HG03064 (cell line): ENCODE results near the gene NUDT22.

ENCODE experiments used
- ATAC-seq: cut with Tn5 transposase; IDR thresholded peaks from one replicate; pipeline ENCODE4 v1.9.1; 2021; ENCODE audit warnings: low read depth; ENCODE audit not compliant: unreplicated experiment

Gene NUDT22, protein sequence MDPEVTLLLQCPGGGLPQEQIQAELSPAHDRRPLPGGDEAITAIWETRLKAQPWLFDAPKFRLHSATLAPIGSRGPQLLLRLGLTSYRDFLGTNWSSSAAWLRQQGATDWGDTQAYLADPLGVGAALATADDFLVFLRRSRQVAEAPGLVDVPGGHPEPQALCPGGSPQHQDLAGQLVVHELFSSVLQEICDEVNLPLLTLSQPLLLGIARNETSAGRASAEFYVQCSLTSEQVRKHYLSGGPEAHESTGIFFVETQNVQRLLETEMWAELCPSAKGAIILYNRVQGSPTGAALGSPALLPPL

GRCh38 chr11:64225608-64226506, at the start of gene NUDT22, which contains the start of gene TRPT1:
NUDT22 (plus strand) TSS chr11:64226274; CDS start chr11:64226653, 379 bp downstream.
TRPT1 (minus strand) TSS chr11:64226186; CDS start chr11:64225860, 326 bp downstream.
- no peak for ATAC-seq

- no peak for ATAC-seq
These were observed 49.3 kb upstream of the NUDT22 start for GRCh38 chr11:64176751-64177150.

- no peak for ATAC-seq
These were observed 47.9 kb upstream of the NUDT22 start for GRCh38 chr11:64178203-64178602.

DNA sequence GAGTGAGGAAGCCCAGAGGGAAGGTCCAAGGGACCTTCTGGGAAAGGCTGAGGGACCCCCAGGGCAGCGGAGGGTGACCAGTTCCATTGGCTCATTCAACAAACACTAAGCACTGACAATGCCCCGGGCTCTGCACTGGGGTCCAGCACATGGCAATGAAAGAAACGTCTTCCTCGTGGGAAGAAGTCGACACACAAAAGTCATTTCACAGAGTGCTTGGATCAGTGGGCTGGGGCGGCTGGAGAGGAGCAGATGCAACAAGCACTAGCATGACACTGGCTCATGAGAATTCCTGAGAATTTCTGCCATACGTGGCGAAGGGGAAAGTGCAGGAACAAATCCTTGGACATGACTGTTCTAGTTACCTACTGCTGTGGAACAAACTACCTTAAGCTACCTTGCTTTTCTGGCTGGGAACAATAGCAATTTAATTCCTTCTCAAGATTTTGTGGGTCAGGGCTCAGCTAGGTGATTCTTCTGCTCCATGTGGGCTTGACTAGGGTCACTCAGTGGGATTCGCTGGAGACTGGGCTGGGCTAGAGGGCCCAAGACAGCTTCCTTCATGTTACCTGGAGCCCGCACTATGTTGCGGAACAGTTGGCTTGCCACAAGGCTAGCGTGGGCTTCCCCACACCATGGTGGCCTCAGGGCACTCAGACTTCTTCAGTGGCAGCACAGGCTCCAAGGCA, 47.0 kb upstream of the NUDT22 start:
- no peak for ATAC-seq

DNA sequence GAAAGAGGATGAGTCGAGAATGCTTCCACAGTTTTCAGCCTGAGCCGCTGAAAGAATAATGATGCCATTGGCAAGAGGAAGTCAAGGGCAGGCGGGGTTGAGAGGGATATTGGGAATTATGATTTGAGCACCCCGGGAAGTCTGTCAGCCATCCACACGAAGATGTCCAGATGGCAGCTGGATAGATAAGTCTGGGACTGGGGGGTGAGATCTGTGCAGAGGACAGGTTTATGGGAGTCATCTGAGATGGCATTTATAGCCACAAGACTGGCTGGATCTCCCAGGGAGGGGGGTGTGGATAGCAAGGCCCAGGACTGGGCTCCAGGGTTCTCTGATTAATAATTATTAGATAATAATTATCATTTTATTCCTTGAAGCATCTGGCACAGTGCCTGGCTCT, 45.2 kb upstream of the NUDT22 start:
- ATAC-seq, result no peak

DNA sequence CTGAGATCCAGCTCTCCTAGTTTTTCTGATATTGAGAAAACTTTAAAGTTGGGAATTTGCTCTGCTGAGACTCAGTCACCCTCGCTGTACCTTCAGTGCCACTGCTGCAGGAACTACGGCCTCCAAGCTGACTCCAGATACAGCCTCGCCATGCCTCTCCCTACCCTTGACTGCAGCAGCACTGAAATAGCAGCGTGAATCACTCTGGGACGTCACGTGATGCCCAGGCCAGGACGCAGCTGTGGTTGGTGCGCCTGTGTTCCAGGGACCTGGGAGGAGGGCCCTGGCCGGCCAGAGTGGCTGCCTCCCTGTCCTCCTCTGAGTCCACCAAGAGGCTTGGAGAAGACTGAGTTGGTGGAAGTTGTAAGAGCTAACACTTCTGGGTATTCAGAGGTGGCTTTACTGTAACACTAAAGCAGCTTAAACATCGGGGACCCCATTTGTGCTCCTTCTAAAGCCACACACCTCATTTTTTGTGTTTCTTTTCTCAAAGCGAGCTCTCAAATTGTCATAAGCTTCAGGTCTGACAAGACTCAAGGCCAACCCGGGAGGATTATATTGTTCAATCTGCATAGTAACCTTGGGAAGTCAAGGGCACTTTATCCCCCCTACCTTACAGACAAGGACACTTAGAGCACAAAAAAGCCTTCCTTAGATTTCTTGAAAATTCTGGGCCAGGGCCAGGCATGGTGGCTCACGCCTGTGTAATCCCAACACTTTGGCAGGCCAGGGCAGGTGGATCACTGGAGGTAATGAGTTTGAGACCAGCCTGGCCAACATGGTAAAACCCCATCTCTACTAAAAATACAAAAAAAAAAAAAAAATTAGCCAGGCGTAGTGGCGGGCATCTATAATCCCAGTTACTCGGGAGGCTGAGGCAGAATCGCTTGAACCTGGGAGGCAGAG, 44.3 kb upstream of the NUDT22 start:
- ATAC-seq, result no peak

DNA sequence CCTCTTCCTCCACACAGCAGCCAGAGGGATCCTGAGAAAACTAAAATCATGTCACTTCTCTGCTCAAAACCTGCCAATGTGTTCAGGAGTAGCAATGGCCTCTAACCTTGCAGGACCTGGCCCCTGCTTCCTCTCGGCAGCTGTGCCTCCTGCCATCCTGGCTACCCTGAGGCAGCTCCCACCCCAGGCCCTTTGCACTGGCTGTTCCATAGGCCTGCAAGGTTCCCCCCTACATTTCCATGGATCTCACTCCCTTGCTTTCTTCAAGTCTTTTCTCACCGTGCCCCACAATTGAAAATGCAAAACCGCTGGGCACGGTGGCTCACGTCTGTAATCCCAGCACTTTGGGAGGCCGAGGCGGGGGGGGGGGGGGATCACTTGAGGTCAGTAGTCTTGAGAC, 42.2 kb upstream of the NUDT22 start:
- no peak for ATAC-seq

- ATAC-seq, result peak; percentile 16
These were observed 40.8 kb upstream of the NUDT22 start for GRCh38 chr11:64185175-64185692.

DNA sequence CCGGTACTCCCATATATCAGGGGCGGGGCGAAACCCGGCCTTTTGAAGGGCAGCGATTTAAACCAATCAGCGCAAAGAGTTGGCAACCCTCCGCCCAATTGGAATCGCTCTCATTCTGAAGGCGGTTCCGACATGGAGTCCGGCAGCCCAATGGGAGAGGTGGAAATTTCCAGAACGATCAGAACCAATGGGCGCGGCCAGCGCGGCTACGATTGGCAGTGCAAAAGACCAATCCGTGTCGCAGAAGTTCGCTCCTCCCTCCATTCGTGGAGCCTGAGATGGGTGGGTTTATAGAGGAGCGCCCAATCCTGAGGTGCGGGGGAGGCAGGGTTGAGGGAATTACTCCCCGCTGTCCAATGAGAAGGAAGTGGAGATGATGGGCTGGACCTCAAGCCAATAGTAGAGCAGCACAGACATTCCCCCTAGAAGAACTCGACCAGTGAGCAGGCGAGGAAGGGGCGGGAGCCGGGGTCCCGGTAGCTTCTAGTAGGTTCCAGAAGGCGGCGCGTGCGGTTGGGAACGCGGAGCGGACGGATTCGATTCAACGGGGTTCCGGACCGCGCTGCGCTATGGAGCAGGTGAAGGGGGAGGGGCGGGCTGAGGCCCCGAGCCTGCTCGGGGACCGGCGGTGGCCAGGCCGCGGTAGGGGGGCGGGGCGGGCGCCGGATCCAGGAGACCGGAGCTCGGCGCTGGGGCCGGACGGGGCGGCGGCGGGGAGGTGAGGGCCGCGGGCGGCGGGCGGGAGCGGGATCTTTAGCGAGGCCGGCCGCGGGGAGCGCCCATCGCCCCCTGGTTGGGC, 40.2 kb upstream of the NUDT22 start, which contains the start of gene STIP1:
Gene STIP1 (plus strand): TSS at position 479 of the 799 bp plus-strand sequence. CDS start 91 bp downstream, at position 570.
- peak; percentile 84 for ATAC-seq

- ATAC-seq, result peak; percentile 8
These were observed 39.4 kb upstream of the NUDT22 start for GRCh38 chr11:64186492-64187165.

DNA sequence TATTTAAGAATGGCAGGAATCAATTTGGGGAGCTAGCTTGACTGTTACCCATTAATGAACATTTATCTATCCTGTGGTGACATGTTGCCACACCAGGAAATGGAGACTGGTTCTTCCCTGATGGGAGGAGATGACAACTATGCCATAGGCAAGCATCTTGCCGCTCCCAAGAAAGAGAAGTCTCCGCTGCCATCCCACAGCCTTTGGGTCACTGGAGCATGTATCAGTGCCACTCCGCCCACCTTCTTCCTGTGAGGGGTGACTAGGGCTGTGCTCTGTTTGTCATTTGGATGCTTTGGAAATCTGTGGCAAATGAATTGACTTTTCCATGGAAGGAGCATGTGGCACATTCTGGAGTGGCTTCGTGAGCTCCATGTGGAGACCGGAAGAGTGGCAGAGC, 33.6 kb upstream of the NUDT22 start:
- no peak for ATAC-seq

DNA sequence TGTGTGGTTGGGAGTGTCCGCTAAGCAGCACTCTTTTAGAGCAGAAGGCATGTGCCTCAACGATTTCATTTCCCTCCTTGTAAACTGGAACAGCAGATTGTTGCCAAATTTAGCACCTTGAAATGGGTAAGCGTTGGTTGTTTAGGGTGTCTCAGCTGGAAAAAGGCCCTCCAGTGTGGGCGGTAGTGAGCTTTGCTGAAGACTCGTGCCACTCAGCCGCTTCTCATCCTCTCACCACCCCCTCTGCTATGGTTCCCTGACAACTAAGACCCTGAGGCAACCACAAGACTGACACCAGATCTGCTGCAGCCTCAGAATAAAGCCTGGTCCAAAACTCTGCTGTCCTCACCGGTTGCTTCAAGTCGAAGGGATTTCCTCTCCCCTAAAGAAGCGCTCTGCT, 29.4 kb upstream of the NUDT22 start:
- ATAC-seq, result no peak

GRCh38 chr11:64198511-64198910, 27.6 kb upstream of the NUDT22 start:
- ATAC-seq, result no peak

DNA sequence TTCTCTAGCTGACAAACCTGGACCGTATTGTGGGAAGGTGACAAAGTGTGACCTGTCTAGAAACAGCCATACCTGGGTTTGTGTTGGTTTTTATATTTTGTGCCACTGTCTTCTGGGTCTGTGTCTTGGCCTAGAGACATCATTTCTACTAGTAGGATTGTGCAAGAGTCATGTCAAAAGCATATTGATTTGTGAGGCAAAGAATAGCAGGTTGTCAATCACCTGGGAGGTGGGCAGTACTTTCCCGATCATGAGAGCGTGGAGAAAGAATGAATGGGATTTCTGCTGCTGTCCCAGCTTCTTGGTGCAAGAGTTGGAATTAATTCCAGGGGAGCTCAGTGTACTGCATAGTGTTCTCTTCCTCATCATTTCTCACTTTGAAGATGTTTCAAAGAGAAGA, 24.5 kb upstream of the NUDT22 start:
- ATAC-seq, result no peak

DNA sequence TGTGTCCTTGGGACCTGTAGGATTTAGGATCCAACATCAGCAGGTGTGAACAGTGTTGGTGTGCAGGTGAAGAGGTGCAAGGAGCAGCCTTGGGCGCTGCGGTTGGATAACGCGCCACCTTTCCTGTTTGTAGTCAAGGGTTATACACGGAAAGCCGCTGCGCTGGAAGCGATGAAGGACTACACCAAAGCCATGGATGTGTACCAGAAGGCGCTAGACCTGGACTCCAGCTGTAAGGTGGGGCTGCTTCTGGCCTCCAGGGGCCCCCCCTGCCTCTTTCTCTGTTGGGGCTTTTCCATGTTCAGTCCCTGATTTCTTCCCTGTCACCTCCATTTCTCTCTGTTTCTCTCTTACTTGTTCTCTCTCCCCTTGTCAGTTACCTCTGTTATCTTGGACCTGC, 23.1 kb upstream of the NUDT22 start:
- ATAC-seq, result no peak

DNA sequence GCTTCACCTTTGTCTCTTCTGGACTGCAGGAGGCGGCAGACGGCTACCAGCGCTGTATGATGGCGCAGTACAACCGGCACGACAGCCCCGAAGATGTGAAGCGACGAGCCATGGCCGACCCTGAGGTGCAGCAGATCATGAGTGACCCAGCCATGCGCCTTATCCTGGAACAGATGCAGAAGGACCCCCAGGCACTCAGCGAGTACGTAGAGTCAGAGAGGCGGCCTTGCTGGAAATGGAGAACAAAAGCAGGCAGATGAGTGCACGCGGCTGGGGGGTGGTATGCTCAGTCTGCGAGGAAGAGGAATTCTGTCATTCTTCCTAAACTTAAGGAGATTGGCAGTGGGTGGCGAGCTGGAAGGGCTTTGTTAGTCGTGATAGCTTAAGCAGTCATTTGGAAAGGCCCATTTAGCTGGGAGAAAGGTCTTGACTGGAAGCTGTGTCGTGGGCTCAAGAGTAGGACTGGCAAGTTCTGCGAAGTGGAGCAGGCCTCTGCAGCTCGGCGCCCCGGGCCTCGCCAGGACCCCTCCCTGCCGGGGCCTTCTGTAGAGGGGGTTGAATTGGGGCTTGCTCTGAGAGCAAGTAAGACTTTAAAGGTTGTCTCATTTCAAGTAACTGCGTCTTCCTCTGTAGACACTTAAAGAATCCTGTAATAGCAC, 22.5 kb upstream of the NUDT22 start:
- ATAC-seq, result no peak

- no peak for ATAC-seq
These were observed 22.0 kb upstream of the NUDT22 start for GRCh38 chr11:64204080-64204440.

GRCh38 chr11:64204464-64204989, 21.5 kb upstream of the NUDT22 start:
- no peak for ATAC-seq
